Liver (tissue), 6 donors: ENCODE results near the gene CHCHD2. TPM values are rescaled to one million over a fixed set of nuclear protein-coding genes. Genes with fewer than 3 reads are reported as not detected.

Source experiments
- FOXA2 ChIP-seq: IDR thresholded peaks from 2 replicates; pipeline ENCODE4 v1.6.1; 2016; ENCODE audit warnings: antibody characterized with exemption
- polyA plus RNA-seq, 2 donors: library from polyadenylated mRNA; stranded (reverse) in 1 of 2; unstranded in 1 of 2; fragments of 200-250 nt in 1 of 2; fragments of >200 nt in 1 of 2; fragmentation: Nextera tagmentation in 1 of 2; extraction: Ambion mirVana in 1 of 2; gene quantifications; one replicate each; pipeline versions ENCODE4 v1.2.1 to v1.2.3, GENCODE V29; 2013 to 2015
- small RNA-seq: library from RNA; depleted of rRNA; stranded (forward); fragments of <200 nt; gene quantifications from one replicate; pipeline ENCODE3, GENCODE V24; 2014
- total RNA-seq, 2 donors: library from RNA; depleted of rRNA; stranded (reverse); fragments of >200 nt; gene quantifications; one replicate each; pipeline ENCODE4 v1.2.3, GENCODE V29; 2014
- TF ChIP-seq, protein P1 (sequence below): IDR thresholded peaks from 2 replicates; pipeline ENCODE4 v1.6.1; 2016; ENCODE audit warnings: antibody characterized with exemption, mild to moderate bottlenecking
- TF ChIP-seq, protein P2 (sequence below): IDR thresholded peaks from 2 replicates; pipeline ENCODE4 v1.6.1; 2016; ENCODE audit warnings: antibody characterized with exemption
- TF ChIP-seq, protein P3 (sequence below): IDR thresholded peaks from 2 replicates; pipeline ENCODE4 v1.6.1; 2016; ENCODE audit warnings: antibody characterized with exemption
- donor health status: healthy.
- donor health status: healthy.
- donor health status: healthy.

The CHCHD2 gene
- total and polyA plus RNA-seq, 4 donors: 169 to 356 (median 252) TPM

DNA sequence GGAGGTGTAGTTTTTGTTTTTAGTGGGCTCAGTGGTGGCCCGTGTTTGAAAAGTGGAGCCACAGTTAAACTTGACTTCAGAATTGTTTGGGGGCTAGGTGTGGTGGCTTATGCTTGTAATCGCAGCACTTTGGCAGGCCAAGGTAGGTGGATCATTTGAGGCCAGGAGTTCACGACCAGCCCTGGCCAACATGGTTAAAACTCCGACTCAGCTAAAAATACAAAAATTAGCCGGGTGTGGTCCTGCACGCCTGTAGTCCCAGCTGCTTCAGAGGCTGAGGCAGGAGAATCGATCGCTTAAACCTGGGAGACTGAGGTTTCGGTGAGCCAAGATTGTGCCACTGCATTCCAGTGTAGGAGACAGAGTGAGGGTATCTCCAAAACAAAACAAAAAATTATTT lies 52.9 kb downstream of the CHCHD2 start (continued):
- TF ChIP-seq, protein P1, sequence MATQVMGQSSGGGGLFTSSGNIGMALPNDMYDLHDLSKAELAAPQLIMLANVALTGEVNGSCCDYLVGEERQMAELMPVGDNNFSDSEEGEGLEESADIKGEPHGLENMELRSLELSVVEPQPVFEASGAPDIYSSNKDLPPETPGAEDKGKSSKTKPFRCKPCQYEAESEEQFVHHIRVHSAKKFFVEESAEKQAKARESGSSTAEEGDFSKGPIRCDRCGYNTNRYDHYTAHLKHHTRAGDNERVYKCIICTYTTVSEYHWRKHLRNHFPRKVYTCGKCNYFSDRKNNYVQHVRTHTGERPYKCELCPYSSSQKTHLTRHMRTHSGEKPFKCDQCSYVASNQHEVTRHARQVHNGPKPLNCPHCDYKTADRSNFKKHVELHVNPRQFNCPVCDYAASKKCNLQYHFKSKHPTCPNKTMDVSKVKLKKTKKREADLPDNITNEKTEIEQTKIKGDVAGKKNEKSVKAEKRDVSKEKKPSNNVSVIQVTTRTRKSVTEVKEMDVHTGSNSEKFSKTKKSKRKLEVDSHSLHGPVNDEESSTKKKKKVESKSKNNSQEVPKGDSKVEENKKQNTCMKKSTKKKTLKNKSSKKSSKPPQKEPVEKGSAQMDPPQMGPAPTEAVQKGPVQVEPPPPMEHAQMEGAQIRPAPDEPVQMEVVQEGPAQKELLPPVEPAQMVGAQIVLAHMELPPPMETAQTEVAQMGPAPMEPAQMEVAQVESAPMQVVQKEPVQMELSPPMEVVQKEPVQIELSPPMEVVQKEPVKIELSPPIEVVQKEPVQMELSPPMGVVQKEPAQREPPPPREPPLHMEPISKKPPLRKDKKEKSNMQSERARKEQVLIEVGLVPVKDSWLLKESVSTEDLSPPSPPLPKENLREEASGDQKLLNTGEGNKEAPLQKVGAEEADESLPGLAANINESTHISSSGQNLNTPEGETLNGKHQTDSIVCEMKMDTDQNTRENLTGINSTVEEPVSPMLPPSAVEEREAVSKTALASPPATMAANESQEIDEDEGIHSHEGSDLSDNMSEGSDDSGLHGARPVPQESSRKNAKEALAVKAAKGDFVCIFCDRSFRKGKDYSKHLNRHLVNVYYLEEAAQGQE: no peak
- TF ChIP-seq, protein P2, sequence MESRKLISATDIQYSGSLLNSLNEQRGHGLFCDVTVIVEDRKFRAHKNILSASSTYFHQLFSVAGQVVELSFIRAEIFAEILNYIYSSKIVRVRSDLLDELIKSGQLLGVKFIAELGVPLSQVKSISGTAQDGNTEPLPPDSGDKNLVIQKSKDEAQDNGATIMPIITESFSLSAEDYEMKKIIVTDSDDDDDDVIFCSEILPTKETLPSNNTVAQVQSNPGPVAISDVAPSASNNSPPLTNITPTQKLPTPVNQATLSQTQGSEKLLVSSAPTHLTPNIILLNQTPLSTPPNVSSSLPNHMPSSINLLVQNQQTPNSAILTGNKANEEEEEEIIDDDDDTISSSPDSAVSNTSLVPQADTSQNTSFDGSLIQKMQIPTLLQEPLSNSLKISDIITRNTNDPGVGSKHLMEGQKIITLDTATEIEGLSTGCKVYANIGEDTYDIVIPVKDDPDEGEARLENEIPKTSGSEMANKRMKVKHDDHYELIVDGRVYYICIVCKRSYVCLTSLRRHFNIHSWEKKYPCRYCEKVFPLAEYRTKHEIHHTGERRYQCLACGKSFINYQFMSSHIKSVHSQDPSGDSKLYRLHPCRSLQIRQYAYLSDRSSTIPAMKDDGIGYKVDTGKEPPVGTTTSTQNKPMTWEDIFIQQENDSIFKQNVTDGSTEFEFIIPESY: no peak
- TF ChIP-seq FOXA2: no peak
- TF ChIP-seq, protein P3, sequence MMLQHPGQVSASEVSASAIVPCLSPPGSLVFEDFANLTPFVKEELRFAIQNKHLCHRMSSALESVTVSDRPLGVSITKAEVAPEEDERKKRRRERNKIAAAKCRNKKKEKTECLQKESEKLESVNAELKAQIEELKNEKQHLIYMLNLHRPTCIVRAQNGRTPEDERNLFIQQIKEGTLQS: no peak

Small RNAs within 50 kb of the gene (small RNA-seq; reads per million reads assigned to genes)
- gene SNORA15: 0.07 reads per million
- 0.15 reads per million for gene SNORA22B

Other genes with a start within 250 kb of the CHCHD2 start
- not detected for gene SEPTIN14, start 243.7 kb downstream of the CHCHD2 start, total RNA-seq
- gene SEPTIN14, start 243.7 kb downstream of the CHCHD2 start, polyA plus RNA-seq: not detected
- gene ZNF713, start 219.0 kb downstream of the CHCHD2 start, total RNA-seq: 1 to 10 TPM; 1.6 to 3.9 TPM
- under 1 TPM; 0.39 to 0.43 TPM for gene ZNF713, start 219.0 kb downstream of the CHCHD2 start, polyA plus RNA-seq
- 10 to 100 TPM in 1 of 2 donors, 1 to 10 TPM in 1; 7.2 to 10.6 TPM for gene MRPS17, start 154.6 kb downstream of the CHCHD2 start, total RNA-seq
- 10 to 100 TPM; 10.8 to 39.7 TPM for gene MRPS17, start 154.6 kb downstream of the CHCHD2 start, polyA plus RNA-seq
- gene NIPSNAP2, start 141.9 kb downstream of the CHCHD2 start, total RNA-seq: 10 to 100 TPM; 11.6 to 20.4 TPM
- 10 to 100 TPM in 1 of 2 donors, 1 to 10 TPM in 1; 6.0 to 11.9 TPM for gene NIPSNAP2, start 141.9 kb downstream of the CHCHD2 start, polyA plus RNA-seq
- gene PSPH, start 55.0 kb downstream of the CHCHD2 start, total RNA-seq: 10 to 100 TPM; 10.6 to 35.9 TPM
- 1 to 10 TPM; 5.5 to 7.4 TPM for gene PSPH, start 55.0 kb downstream of the CHCHD2 start, polyA plus RNA-seq
- gene CCT6A, start 54.7 kb downstream of the CHCHD2 start, total RNA-seq: 10 to 100 TPM; 48.6 to 80.0 TPM
- gene CCT6A, start 54.7 kb downstream of the CHCHD2 start, polyA plus RNA-seq: 10 to 100 TPM; 44.6 to 49.5 TPM
- gene SUMF2, start 42.2 kb downstream of the CHCHD2 start, total RNA-seq: 100 to 1,000 TPM in 1 of 2 donors, 10 to 100 TPM in 1; 75.3 to 104 TPM
- 10 to 100 TPM; 67.1 to 74.2 TPM for gene SUMF2, start 42.2 kb downstream of the CHCHD2 start, polyA plus RNA-seq
- gene PHKG1, start 13.5 kb downstream of the CHCHD2 start, total RNA-seq: 1 to 10 TPM in 1 of 2 donors, under 1 TPM in 1; 0.19 to 1.0 TPM
- under 1 TPM; 0.18 to 0.30 TPM for gene PHKG1, start 13.5 kb downstream of the CHCHD2 start, polyA plus RNA-seq
- not detected for gene NUPR2, start 9.9 kb upstream of the CHCHD2 start, total RNA-seq
- not detected for gene NUPR2, start 9.9 kb upstream of the CHCHD2 start, polyA plus RNA-seq